Measurements from ENCODE around the gene NEK7.

Gene NEK7

GRCh38 chr1:198171667-198172540 is 15.1 kb downstream of the NEK7 start:
- H3K27ac ChIP-seq, result no peak overlapping the region
- CTCF ChIA-PET, result interaction anchor here (0.7 kb wide), 1 partner anchor 32 kb away, joined by 3 read pairs; no protein-coding TSS in a partner anchor
- POLR2A ChIA-PET (ENCODE audit: low non-redundant PET), result no interaction called here
- TF ChIP-seq CTCF (conservative IDR thresholded peaks at IDR 0.05; ENCODE audit: low read depth), result no peak
- DNase-seq (ENCODE audit: low spot score), result no peak

- CTCF ChIA-PET, result interaction anchor here (0.6 to 0.7 kb wide), 2 partner anchors 94 to 218 kb away, joined by 3 to 5 read pairs; no protein-coding TSS in a partner anchor
- no peak for DNase-seq (ENCODE audit: low spot score)
- no peak for TF ChIP-seq CTCF (conservative IDR thresholded peaks at IDR 0.05; ENCODE audit: low read depth)
- H3K27ac ChIP-seq, result no peak overlapping the region
- POLR2A ChIA-PET (ENCODE audit: low non-redundant PET), result no interaction called here
These were observed 17.0 kb downstream of the NEK7 start for GRCh38 chr1:198173832-198174231.

GRCh38 chr1:198174297-198174696 is 17.5 kb downstream of the NEK7 start:
- ChIA-PET POLR2A (ENCODE audit: low non-redundant PET) (no interaction called here), CTCF (interaction anchor here (0.6 to 0.7 kb wide), 2 partner anchors 94 to 217 kb away, joined by 3 to 5 read pairs; no protein-coding TSS in a partner anchor)
- H3K27ac ChIP-seq, result no peak overlapping the region
- DNase-seq (ENCODE audit: low spot score), result no peak
- TF ChIP-seq CTCF (conservative IDR thresholded peaks at IDR 0.05; ENCODE audit: low read depth), result no peak

- no peak overlapping the region for H3K27ac ChIP-seq
- DNase-seq (ENCODE audit: low spot score), result no peak
- no peak for TF ChIP-seq CTCF (conservative IDR thresholded peaks at IDR 0.05; ENCODE audit: low read depth)
- CTCF ChIA-PET, result interaction anchor here (0.5 to 0.6 kb wide), 3 partner anchors 302 to 656 kb away, joined by 3 to 6 read pairs (median 3); no protein-coding TSS in a partner anchor
- POLR2A ChIA-PET (ENCODE audit: low non-redundant PET), result no interaction called here
These were observed 18.8 kb downstream of the NEK7 start for GRCh38 chr1:198175423-198176170.

GRCh38 chr1:198176179-198176578 is 19.4 kb downstream of the NEK7 start:
- ChIA-PET CTCF (interaction anchor here (0.5 to 0.6 kb wide), 2 partner anchors 301 to 323 kb away, joined by 3 to 6 read pairs; no protein-coding TSS in a partner anchor), POLR2A (ENCODE audit: low non-redundant PET) (no interaction called here)
- no peak for TF ChIP-seq CTCF (conservative IDR thresholded peaks at IDR 0.05; ENCODE audit: low read depth)
- H3K27ac ChIP-seq, result no peak overlapping the region
- DNase-seq (ENCODE audit: low spot score), result no peak

GRCh38 chr1:198177546-198177945 is 20.7 kb downstream of the NEK7 start:
- CTCF ChIA-PET, result no interaction called here
- no peak overlapping the region for H3K27ac ChIP-seq
- no peak for DNase-seq (ENCODE audit: low spot score)
- TF ChIP-seq CTCF (conservative IDR thresholded peaks at IDR 0.05; ENCODE audit: low read depth), result no peak
- POLR2A ChIA-PET (ENCODE audit: low non-redundant PET), result no interaction called here

Data from RWPE1 (cell line).